Central memory CD8-positive, alpha-beta T cell (primary cell): ENCODE data around the gene PDSS1.

ENCODE experiments used
- ATAC-seq: fragments of 150-1000 bp; cut with Tn5 transposase; replicated peaks from 2 replicates; pipeline ENCODE4 v1.10.0; 2022; ENCODE audit warnings: mild to moderate bottlenecking, moderate FRiP score, moderate number of reproducible peaks; ENCODE audit not compliant: poor library complexity, severe bottlenecking; ENCODE audit errors: extremely low read depth
- DNase-seq, 2 donors: peaks; one replicate each; pipeline ENCODE4 v3.0.0; 2021; ENCODE audit warnings: low spot score in 2 of 2
- H3K27ac Mint-ChIP-seq: one replicate; pipeline ENCODE4 v1.8.0; 2022; ENCODE audit warnings: low read depth, mild to moderate bottlenecking, moderate library complexity, mixed read lengths
- H3K27me3 Mint-ChIP-seq: one replicate; pipeline ENCODE4 v1.8.0; 2022; ENCODE audit warnings: mixed read lengths
- H3K36me3 Mint-ChIP-seq: one replicate; pipeline ENCODE4 v1.8.0; 2022; ENCODE audit warnings: mild to moderate bottlenecking, moderate library complexity, mixed read lengths; ENCODE audit not compliant: insufficient read depth
- H3K4me1 Mint-ChIP-seq: one replicate; pipeline ENCODE4 v1.8.0; 2022; ENCODE audit warnings: mixed read lengths
- H3K4me3 Mint-ChIP-seq: one replicate; pipeline ENCODE4 v1.8.0; 2022; ENCODE audit warnings: mild to moderate bottlenecking, moderate library complexity, mixed read lengths
- H3K9me3 Mint-ChIP-seq: one replicate; pipeline ENCODE4 v1.8.0; 2022; ENCODE audit warnings: mixed read lengths

The PDSS1 gene

GRCh38 chr10:26792758-26793495, 95.4 kb downstream of the PDSS1 start:
- ATAC-seq: no peak
- H3K4me3 Mint-ChIP-seq: no peak overlapping the region
- H3K27ac Mint-ChIP-seq: peak overlapping the region; percentile 65
- DNase-seq: no peak
- H3K4me1 Mint-ChIP-seq: peaks cover 64% of the 10 kb centered on the region
- H3K27me3 Mint-ChIP-seq: no peaks in the 10 kb centered on the region
- peaks cover 21% of the 10 kb centered on the region for H3K36me3 Mint-ChIP-seq
- H3K9me3 Mint-ChIP-seq: no peaks in the 10 kb centered on the region
